Pulmonary artery endothelial cell (primary cell): Measurements from ENCODE around the gene ANKRD16. TPM values are rescaled to one million over a fixed set of nuclear protein-coding genes. Genes with fewer than 3 reads are reported as not detected.
A peak's percentile ranks its signal among the peaks of the same experiment; 100 is the strongest.
"Not testable (repeated sequence)": the region's sequence is repeated elsewhere in the genome, so short reads cannot be mapped to it uniquely, and the experiment has no call there.

Source experiments
- DNase-seq: peaks from one replicate; pipeline ENCODE4 v3.0.0-alpha.2; 2011; ENCODE audit warnings: low read depth, low spot score
- total RNA-seq: library from RNA; depleted of rRNA; stranded (reverse); fragments of >200 nt; gene quantifications from 2 replicates; pipeline ENCODE4 v1.2.3, GENCODE V29; 2014

ANKRD16 gene
- total RNA-seq = 5.9 and 7.1 TPM in 2 replicates

- peak; percentile 95 for DNase-seq
Observed at GRCh38 chr10:5889624-5890451, at the start of gene ANKRD16, which contains the start of gene FBH1. ANKRD16 (minus strand) TSS chr10:5889893; CDS start chr10:5889354, 539 bp downstream. FBH1 (plus strand) TSS chr10:5890243; CDS start chr10:5890346, 103 bp downstream.

- no peak for DNase-seq
Observed at GRCh38 chr10:5938291-5938690, 48.6 kb upstream of the ANKRD16 start.

DNA sequence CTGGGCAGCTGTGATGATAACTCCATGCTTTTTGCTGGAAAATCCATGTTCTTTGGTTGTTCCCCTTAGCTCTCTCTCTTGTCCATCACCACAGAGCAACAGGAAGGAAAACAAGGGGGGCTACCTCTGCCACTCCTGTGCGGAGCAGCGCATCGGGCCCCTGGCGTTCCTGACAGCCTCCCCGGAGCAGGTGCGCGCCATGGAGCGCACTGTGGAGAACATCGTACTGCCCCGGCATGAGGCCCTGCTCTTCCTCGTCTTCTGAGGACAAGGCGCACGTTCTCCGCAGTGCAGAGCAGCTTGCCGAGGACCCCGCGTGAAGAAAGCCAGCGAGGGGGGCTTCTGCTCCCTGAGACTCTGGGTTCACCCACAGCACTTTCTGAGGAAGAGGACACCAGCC is 47.3 kb upstream of the ANKRD16 start:
- DNase-seq = no peak

DNA sequence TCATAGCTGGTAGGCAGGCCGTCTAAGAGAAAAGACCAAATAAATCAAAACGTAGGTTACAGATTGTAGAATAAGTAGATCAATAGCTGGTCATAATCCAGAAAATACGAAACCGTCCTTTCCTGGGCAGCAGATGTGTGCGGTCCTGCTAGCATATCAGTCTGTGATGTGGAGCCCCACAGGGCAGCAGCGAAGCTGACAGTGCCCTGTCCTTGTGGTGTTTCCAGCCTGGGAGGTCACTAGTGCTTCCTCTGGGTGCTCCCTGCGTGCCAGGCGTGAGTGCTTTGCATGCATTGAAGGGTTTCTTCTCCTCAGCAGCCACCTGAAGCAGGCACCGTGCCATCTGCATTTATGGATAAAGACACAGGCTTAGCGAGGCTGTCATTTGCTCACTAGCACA is 45.9 kb upstream of the ANKRD16 start:
- DNase-seq = no peak

DNA sequence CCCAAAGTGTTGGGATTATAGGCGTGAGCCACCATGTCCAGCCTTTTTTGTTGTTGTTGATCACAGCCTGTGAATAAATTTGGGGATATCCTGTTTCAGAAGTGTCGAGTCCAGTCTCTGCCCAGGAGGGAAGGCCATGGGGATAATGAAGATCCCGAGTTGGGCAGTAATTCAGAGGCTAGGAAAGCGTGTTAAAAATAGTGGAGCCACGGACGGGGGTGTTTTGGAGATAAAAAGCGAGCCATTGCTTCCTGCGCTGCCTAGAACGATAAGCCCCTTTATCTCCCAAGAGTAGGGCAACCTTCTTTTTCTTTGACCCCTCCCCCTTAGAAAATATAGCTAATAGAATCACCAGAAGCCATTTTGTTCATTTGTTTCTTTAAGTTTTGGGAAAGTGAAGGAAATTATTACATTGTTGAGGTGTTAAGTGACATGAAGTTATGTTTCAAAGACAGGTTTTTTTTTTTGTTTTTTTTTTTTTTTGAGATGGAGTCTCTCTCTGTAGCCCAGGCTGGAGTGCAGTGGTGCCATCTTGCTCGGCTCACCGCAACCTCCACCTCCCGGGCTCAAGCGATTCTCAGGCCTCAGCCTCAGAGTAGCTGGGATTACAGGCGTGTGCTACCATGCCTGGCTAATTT is 44.3 kb upstream of the ANKRD16 start:
- no peak for DNase-seq

GRCh38 chr10:5932345-5932744 is 42.7 kb upstream of the ANKRD16 start:
- DNase-seq = no peak

DNA sequence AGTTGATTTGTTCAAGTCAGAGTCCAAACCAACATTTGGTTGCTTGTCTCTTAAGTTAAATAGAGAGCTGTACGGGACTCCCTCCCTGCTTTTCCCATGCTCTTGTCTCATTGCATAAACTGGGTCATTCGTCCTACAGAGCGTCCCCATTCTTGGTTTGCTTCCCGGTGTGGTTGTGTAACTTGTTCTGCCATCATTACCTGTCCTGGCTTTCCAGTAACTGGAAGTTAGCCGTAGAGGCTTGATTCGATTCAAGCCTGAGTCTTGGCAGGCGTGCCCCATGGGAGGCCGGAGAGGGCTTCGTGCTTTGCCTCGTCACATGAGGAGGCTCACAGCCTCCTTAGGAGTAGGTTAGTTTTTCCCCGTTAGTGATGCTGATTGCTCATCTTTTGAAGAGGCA is 40.6 kb upstream of the ANKRD16 start:
- DNase-seq = no peak

DNA sequence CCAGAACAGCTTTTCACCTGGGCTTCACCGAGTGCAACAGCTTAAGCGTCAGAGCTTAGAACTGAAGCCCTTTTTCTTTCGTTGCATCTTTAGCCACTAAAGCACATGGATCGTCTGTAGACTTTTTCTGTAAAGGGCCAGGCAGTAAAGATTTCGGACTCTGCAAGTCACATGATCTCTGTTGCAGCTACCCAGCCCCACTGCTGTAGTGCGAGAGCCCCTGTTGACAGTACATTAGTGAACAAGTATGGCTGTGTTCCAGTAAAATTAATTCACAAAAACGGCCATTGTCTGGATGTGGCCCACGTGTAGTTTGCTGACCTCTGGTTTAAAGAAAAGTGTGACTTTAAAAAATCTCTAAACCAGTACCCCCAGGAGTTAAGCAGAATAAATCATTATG is 39.7 kb upstream of the ANKRD16 start:
- DNase-seq = no peak

- no peak for DNase-seq
Observed at GRCh38 chr10:5927306-5927705, 37.6 kb upstream of the ANKRD16 start.

GRCh38 chr10:5924889-5925288 is 35.2 kb upstream of the ANKRD16 start:
- DNase-seq = no peak

- no peak for DNase-seq
Observed at GRCh38 chr10:5921746-5922145, 32.1 kb upstream of the ANKRD16 start.

DNA sequence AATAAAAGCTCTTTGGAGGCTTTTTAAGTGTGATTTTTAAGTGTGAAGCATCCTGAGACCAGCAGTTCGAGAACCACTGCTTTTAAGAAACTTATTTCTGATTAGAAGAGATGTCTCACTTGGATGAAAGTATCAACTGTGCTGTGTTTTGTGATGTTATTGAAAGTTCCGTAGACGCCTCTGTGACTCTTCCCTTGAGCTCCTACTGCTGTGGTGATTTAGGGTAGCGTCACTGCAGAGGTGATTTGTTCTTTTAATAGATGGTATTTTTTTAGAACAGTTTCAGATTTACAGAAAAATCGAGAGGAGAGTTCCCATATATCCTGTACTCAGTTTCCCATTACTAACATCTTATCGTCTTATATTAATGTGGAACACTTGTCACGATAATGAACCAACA is 29.9 kb upstream of the ANKRD16 start:
- DNase-seq = no peak

DNA sequence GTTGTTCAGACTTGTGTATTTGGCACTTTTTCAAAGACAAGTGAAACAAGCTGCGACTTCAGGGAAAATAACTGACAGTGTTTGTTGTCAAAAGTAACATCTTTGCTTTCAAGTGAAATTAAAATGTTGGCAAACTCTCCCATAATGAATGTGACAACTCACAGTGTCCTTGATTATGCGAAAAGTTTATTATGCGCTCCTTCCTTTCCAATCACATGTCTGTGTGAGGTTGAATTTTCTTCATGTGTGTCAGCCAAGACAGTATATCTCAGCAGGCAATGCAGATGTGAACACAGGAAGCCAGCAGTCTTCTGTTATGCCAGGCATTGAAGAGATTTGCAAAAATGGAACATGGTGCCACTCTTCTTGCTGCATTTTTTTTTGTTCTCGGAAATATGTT is 29.1 kb upstream of the ANKRD16 start:
- DNase-seq = no peak

GRCh38 chr10:5917305-5917704 is 27.6 kb upstream of the ANKRD16 start:
- DNase-seq = no peak

DNA sequence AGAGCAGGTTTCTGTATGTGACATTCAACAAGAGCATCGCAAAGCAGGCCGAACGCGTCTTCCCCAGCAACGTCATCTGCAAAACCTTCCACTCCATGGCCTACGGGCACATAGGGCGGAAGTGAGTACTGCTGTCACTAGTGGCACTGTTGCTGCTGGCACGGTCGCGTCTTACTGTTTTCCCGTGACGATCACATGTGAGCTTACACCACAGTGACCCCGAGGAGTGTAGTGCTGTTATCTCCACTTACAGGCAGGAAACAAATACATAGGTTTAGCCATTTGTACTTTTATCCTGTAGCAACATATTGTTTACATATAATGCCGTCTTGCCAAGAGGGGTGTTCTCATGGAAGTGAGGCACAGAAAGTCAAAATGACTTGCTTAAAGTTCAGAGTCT is 25.8 kb upstream of the ANKRD16 start:
- peak; percentile 75 for DNase-seq

GRCh38 chr10:5913736-5914135 is 24.0 kb upstream of the ANKRD16 start:
- no peak for DNase-seq

- DNase-seq = no peak
Observed at GRCh38 chr10:5911670-5912069, 22.0 kb upstream of the ANKRD16 start.

- DNase-seq = no peak
Observed at GRCh38 chr10:5910323-5911100, 20.8 kb upstream of the ANKRD16 start.

DNA sequence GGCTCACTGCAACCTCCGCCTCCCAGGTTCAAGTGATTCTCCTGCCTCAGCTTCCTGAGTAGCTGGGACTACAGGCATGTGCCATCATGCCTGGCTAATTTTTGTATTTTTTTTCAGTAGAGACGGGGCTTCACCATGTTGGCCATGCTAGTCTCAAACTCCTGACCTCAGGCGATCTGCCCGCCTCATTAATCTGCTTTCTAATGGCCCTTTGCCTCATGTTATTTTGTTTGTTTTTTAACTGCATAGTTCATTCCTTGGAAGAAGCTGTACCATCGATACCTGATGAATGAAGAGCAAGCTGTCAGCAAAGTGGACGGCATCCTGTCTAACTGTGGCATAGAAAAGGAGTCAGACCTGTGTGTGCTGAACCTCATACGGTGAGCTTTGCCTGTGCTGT is 19.0 kb upstream of the ANKRD16 start:
- DNase-seq = not testable (repeated sequence)

DNA sequence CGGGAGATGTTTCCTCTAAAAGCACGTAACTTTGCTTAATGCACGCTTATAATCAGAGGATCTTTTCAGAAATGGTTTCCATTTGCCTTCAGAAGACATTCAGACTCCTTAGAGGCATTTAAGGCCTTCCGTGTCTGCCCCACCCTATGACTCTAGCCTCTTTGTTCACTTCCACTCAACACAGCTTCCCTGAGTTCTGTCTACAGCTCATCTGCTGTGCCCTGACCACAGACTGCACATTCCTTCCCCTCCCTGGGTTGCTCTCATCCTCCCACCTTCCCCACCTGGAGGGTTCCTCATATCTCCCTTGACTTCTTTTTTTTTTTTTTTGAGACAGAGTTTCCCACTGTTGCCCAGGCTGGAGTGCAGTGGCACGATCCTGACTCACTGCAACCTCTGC is 17.0 kb upstream of the ANKRD16 start:
- DNase-seq = no peak

DNA sequence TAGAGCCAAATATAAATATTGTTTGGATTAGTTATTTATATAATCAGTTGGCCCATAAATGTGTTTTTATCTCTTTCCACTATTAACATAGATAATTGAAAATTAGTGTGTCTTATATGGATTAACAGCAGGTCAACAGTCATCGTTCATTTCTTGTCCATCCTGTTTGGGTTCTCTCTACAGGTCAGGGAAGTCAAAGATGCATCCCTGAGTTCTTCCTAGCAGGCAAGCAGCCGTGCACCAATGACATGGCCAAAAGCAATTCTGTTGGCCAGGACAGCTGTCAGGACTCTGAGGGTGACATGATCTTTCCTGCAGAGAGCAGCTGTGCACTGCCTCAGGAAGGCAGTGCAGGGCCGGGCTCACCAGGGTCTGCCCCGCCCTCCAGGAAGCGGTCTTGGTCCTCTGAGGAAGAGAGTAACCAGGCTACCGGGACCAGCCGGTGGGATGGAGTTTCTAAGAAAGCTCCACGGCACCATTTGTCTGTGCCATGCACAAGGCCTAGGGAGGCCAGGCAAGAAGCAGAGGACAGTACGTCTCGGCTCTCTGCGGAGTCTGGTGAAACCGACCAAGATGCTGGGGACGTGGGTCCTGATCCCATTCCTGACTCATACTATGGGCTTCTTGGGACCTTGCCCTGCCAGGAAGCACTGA is 16.3 kb upstream of the ANKRD16 start:
- DNase-seq = no peak

- DNase-seq = no peak
Observed at GRCh38 chr10:5904227-5904626, 14.5 kb upstream of the ANKRD16 start.
